Loucy (cell line): ENCODE measurements around the gene SNX5.

Source experiments
- CTCF ChIP-seq: fragments of 200-600 bp; sonication (generic); conservative IDR thresholded peaks from 2 replicates; pipeline ENCODE4 v1.5.1; 2014; ENCODE audit warnings: mild to moderate bottlenecking, antibody characterized with exemption, low read length
- EZH2phosphoT487 ChIP-seq: fragments of 200-600 bp; IDR thresholded peaks from 2 replicates; pipeline ENCODE4 v1.6.1; 2018; ENCODE audit warnings: antibody characterized with exemption, mild to moderate bottlenecking, moderate library complexity, borderline replicate concordance

DNA sequence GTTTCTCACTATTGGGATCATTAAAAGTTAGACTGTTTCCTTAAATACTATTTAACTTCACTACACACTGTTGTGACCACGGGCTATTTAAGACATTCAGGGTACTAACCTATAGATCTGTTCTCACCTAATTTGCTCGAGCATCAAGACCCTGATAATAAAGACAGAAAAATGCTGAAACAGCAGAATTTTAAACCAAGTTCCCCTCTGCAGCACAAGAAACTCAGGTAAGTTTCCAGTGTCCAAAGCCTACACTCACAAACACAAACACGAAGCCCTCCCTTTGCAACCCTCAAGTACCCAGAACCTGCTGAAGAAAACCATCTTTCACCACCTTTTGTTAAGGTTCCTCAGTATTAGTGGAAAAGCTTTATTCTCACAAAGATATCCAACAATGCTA lies 4.0 kb downstream of the SNX5 start:
- TF ChIP-seq CTCF (no peak), EZH2phosphoT487 (no peak)
